GM12801 (cell line): ENCODE measurements around the gene NUDT1.

Experiments used
- TF ChIP-seq, protein P1 (sequence below): IDR thresholded peaks from one replicate; pipeline ENCODE4 v1.5.1; 2011; ENCODE audit warnings: control low read depth; ENCODE audit not compliant: insufficient read length; ENCODE audit errors: extremely low read depth

Gene NUDT1

DNA sequence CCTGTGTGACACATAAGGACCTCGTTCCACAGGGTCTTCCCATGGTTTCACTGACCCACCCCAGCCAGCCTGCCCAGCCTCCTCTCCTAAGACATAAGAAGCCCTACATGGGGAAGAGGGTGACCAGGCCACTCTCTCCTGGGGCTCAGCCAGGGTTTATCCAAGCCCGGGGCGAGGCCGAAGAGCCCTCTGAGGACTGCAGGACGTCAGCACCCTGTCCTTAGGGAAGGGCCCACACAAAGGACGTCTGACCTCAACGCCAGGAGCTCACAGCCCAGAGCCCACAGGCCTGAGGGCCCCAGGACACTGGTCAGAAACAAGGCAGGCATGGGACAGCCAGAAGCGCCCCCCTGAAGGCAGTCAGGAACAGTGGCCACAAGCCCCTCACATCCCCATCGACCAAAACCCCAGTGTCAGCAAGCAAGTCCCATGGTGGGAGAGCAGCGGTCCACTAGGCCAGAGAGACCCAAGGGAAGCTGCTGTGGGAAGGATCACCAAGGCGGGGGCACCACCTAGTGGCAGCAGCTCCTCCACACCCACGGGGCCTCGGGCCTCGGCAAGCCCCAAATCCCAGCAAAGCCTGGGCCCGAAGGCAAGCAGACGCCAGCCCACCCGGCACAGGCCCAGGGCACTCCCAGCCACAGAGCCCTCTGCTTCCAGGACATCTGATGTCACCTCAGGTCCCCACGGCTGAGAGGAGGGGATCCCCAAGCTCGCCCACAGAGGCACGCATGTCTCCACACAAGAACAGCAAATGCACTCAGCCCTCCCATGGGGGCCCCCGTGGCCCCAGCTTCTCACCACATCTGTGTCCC is 32.7 kb upstream of the NUDT1 start:
- TF ChIP-seq, protein P1, sequence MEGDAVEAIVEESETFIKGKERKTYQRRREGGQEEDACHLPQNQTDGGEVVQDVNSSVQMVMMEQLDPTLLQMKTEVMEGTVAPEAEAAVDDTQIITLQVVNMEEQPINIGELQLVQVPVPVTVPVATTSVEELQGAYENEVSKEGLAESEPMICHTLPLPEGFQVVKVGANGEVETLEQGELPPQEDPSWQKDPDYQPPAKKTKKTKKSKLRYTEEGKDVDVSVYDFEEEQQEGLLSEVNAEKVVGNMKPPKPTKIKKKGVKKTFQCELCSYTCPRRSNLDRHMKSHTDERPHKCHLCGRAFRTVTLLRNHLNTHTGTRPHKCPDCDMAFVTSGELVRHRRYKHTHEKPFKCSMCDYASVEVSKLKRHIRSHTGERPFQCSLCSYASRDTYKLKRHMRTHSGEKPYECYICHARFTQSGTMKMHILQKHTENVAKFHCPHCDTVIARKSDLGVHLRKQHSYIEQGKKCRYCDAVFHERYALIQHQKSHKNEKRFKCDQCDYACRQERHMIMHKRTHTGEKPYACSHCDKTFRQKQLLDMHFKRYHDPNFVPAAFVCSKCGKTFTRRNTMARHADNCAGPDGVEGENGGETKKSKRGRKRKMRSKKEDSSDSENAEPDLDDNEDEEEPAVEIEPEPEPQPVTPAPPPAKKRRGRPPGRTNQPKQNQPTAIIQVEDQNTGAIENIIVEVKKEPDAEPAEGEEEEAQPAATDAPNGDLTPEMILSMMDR = no peak

DNA sequence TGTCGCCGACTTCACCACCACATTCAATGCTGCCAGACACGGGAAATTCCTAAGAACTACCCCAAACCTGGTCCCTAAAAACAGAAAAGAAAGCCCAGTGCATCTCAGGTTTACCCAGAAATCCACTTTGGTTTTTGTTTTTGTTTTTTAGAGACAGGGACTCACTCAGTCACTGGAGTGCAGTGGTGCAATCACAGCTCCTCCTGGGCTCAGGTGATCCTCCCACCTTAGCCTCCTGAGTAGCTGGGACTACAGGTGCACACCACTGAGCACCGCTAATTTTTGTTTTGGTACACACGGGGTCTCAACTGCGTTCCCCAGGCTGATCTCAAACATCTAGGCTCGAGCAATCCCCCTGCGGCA is 32.1 kb upstream of the NUDT1 start:
- TF ChIP-seq, protein P1 = no peak

DNA sequence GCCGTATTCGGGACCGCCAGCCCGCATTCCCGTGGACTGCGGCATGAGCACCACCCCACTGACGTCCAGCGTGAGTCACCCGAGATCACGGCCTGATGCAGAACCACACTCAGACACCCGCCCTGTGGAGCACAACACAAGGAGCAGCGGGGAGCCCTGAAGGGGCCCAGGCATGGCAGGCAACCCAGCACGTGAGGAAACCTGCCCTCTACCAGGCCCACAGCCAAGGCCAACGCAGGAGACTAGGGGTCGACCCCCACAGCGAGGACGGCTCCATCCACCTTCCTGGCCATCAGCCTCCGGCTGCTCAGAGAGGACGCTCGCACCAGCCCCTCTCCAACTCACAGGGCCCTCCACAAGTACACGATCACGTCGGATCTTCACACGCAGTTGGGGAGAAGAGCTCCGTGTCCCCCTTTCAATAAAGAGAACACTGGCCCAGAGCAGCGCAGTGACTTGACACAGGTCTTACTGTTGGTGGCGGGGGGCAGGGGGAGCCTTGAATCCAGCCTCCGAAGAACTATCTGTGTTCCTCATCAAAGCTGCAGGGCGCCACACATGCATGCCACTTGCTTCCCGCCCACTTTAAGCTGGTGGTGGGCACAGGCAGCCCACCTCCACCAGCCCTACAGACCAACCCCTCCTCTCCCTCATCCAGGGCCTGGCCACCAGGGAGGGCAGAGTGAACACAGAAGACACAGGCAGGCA is 31.3 kb upstream of the NUDT1 start:
- TF ChIP-seq, protein P1 = no peak

DNA sequence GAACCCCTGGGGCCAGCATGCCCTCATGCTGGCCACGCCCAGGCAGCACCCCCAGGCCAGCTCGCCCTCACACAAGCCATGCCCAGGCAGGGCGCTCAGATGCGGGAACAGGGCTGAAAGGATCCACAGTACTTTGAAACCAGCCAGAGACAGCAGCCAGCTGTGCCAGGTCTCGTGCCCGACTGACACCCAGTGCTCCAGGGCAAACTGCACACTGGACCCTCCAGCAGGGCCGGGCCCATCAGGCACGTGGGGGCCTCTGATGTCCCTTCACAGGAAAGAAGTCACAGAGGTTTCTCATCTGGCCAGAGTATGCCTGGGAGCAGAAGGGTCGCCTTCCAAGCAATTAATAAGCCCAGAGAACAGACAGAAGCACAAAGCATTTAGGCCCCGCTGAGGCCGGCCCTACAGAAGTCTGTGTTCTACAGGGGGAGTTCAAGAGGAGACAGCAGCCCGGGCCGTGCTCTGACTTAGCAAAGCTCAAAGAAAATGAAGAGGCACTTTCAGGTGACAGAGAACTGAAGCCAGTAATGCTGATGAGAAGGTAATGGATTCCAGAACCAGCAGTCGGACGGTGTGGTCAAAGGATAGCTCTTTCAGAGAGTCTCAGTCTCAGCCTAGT is 30.7 kb upstream of the NUDT1 start:
- TF ChIP-seq, protein P1 = no peak

DNA sequence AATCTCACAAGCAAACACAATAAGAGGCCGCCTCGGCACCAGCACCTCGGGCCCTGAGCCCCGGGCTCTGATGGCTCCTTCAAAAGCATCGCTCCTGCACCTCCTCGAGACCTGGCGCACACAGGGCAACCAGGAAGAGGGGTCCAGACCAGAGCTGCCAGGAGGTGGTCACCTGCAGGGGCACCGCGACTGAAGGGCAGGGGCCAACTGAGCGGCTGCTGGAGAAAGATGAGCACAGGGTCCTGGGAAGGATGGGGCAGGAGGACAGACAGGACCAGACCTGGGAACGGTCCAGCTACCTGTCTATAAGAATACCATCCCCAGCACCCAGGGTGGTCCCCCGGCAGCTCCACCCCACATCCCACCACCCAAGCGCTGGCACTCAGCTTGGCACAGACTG is 30.1 kb upstream of the NUDT1 start:
- TF ChIP-seq, protein P1 = no peak

DNA sequence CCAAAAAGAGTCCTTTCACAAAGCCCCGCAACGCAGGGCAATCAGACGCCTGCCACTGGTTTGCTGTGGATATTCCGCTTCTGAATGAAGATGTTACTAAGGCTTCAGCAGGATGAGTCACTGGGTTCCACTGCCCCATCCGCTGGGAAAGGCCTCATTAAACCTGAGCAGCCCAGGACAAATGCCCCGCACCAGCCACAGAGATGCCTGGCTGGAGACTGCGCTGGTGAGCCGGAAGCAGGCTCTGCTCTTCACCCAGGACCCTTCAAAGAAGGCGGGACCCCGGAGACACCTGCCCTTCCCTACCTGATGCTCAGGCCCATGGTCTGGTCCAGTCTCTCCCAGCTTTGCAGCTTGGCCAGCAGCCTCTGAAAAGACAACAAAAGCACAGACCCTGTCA is 29.1 kb upstream of the NUDT1 start:
- TF ChIP-seq, protein P1 = no peak

DNA sequence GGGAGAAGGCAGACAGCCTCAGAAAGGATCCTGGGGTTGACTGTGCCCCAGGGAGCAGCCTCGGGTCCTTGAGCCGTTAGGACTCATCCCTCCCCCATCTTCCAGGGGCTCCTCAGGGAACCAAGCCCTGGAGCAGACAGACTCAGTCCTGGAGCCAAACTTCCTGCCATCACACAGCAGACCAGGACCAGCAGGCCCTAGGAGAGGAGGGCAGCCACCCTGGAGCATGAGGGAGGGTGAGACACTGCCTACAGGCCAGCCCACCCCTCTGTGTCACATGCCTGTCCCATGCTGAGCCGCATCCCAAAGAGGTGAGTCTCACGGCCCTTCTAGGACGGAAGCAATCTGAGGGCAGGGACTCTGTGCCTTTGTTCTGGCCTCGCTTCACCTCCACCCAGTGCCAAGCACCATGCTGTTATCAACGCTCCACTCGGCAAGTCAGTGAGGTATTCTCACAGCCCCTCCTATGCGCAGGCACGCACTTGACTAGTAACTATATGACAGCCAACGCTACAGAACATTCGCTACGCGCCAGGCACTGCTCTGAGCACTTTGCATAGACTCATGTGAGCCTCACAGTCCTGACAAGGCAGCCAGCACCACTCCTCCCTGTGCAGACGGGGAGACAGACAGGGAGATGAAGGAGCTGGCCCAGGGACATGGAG is 28.3 kb upstream of the NUDT1 start:
- TF ChIP-seq, protein P1 = no peak
